Erythroblast (primary cell): ENCODE results near the gene TDP2.

Experiments used
- GATA1 ChIP-seq: IDR thresholded peaks from 2 replicates; pipeline ENCODE4 v1.6.1; 2011; ENCODE audit warnings: low read depth, mild to moderate bottlenecking, control low read depth, low read length, moderate library complexity
- POLR2A ChIP-seq: IDR thresholded peaks from 2 replicates; pipeline ENCODE4 v1.6.1; 2011; ENCODE audit warnings: mild to moderate bottlenecking, low read length

GRCh38 chr6:24667378-24667803 is 692 bp upstream of the TDP2 start:
- TF ChIP-seq POLR2A (no peak), GATA1 (no peak)
